Measurements from ENCODE around the gene POLG2.
"Not testable (repeated sequence)": the region's sequence is repeated elsewhere in the genome, so short reads cannot be mapped to it uniquely, and the experiment has no call there.

The POLG2 gene

GRCh38 chr17:64484380-64484779 is 12.5 kb downstream of the POLG2 start:
- no peak for DNase-seq (ENCODE audit: low spot score)

DNA sequence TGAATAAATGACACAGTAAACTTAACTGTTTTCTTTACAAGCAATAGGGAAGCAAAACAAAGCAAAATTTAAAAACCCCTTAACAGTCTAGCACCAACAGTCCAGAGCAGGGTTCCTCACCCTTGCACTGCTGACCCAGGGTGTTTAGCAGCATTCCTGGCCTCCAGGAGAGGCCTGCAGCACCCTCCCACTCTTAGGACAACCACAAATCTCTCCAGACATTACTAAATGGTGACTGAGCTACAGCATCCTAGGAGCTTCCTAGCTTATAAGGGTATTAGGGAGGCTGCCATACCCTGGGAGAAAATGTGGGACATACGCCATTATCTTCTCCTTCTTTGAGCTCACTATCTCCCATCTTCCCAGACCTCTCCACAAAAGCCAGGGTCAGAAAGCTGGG is 15.9 kb downstream of the POLG2 start:
- no peak for DNase-seq (ENCODE audit: low spot score)

GRCh38 chr17:64477849-64478248 is 19.0 kb downstream of the POLG2 start:
- no peak for DNase-seq (ENCODE audit: low spot score)

- DNase-seq (ENCODE audit: low spot score): no peak
Observed at GRCh38 chr17:64472564-64472963, 24.3 kb downstream of the POLG2 start.

GRCh38 chr17:64471440-64471839 is 25.4 kb downstream of the POLG2 start:
- DNase-seq (ENCODE audit: low spot score): no peak

DNA sequence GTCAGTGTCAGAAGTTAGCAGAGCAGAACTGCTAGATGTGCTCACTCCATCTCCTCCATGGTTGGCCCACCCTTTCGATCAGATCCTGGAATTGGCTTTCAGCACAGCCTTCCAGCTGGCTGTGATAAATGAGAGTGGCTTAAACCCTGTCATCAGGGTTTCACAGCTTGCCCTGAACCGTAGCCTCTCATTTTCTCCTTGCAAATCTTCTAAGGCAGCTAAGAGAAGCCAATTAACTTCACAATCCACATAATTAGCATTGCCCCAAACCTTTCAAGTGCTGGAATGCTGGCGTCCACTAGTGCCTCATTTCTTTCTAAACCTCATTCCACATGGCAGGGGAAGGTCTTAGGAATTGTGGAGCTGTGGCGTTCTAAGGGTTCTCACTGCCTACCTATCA is 26.2 kb downstream of the POLG2 start:
- DNase-seq (ENCODE audit: low spot score): no peak

DNA sequence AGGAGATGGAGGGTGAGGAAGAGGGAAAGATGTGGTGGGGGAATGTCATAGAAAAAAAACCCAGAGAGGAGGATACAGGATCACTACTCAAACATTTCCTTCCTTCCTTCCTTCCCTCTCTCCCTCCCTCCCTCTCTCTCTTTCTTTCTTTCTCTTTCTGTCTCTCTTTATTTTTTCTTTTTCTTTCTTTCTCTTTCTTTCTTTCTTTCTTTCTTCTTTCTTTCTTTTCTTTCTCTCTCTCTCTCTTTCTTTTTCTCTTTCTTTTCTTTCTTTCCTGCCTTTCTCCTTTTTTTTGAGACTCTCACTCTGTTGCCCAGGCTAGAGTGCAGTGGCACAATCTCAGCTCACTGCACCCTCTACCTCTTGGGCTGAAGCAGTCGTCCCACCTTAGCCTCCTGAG is 30.0 kb downstream of the POLG2 start:
- not testable (repeated sequence) for DNase-seq (ENCODE audit: low spot score)

DNA sequence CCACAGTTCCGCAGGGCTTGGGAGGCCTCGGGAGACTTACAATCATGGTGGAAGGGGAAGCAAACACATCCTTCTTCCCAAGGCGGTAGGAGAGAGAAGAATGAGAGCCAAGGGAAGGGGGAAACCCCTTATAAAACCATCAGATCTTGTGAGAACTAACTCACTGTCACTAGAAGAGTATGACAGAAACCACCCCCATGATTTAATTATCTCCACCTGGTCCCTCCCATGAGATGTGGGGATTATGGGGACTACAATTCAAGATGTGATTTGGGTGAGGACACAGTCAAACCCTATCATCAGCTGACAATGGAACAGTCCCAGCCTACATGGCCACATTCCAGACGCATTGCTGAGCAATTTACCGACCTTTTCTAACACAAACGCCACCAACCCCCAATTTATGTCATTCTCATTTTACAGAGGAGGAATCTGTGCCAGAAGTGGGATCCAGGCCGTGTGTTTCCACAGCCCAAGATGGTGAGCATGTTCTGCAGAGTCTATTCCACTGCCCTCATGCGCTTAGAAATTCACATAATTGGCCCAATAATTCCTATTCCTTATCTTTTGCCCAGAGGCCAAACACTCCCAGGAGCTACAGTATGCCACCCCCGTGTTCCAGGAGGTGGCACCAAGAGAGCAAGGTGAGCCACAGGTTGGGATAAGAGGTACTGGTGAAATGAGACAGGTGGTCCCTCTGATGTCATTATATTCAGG is 30.7 kb downstream of the POLG2 start:
- DNase-seq (ENCODE audit: low spot score): no peak

GRCh38 chr17:64461788-64462187 is 35.1 kb downstream of the POLG2 start:
- no peak for DNase-seq (ENCODE audit: low spot score)

GRCh38 chr17:64460955-64461354 is 35.9 kb downstream of the POLG2 start:
- DNase-seq (ENCODE audit: low spot score): no peak

- not testable (repeated sequence) for DNase-seq (ENCODE audit: low spot score)
Observed at GRCh38 chr17:64459818-64460217, 37.0 kb downstream of the POLG2 start.

DNA sequence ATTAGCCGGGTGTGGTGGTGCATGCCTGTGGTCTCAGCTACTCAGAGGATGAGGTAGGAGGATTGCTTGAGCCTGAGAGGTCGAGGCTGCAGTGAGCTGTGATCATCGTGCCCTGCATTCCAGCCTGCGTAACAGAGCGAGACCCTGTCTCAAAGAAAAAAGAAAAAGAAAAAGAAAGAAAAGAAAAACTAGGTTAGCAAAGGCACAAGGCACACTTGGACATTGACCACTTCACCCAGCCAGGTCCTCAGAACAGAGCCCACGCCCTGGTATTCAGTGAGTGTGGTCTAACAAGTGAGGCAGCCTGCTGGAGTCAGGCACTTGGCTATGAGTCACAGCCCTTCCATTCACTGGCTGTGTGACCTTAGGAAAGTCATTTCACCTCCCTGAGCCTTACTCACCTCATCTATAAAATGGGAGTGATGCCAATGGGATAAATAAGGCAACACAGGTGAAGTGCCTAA is 37.5 kb downstream of the POLG2 start:
- DNase-seq (ENCODE audit: low spot score): no peak

GRCh38 chr17:64458756-64459155 is 38.1 kb downstream of the POLG2 start:
- no peak for DNase-seq (ENCODE audit: low spot score)

GRCh38 chr17:64457156-64457555 is 39.7 kb downstream of the POLG2 start:
- DNase-seq (ENCODE audit: low spot score): no peak

DNA sequence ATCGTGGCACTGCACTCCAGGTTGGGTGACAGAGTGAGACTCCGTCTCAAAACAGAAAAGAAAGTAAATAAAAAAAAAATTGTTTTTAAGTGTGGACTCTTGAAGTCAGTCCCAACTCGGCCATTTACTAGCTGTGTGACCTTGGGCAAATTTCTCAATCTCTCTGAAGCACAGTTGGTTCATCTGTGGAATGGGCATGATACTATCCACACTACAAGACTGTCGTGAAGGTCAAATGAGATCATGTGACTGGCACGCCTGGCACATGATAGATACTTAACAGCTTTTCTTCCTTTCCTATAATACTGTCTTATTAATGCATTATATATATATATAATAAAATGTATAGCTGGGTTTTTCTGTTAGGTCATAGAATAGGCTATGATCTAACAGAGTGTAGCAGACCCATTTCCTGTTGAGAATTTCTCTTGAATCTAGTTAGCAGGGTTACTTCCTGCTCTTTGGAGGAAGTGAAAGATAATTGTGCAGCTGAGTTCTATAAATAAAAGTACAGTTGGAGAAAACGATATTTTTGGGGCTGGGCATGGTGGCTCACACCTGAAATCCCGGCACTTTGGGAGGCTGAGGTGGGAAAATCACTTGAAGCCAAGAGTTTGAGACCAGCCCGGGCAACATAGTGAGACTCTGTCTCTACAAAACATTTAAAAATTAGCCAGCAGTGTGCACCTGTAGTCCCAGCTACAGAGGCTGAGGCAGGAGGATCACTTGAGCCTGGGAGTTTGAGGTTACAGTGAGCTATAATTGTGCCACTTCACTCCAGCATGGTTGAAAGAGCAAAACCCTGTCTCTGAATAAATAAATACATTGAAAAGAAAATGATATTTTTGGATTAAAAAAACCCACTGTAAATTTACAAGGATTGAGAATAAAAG is 40.6 kb downstream of the POLG2 start:
- DNase-seq (ENCODE audit: low spot score): no peak

- DNase-seq (ENCODE audit: low spot score): no peak
Observed at GRCh38 chr17:64449545-64449944, 47.3 kb downstream of the POLG2 start.

DNA sequence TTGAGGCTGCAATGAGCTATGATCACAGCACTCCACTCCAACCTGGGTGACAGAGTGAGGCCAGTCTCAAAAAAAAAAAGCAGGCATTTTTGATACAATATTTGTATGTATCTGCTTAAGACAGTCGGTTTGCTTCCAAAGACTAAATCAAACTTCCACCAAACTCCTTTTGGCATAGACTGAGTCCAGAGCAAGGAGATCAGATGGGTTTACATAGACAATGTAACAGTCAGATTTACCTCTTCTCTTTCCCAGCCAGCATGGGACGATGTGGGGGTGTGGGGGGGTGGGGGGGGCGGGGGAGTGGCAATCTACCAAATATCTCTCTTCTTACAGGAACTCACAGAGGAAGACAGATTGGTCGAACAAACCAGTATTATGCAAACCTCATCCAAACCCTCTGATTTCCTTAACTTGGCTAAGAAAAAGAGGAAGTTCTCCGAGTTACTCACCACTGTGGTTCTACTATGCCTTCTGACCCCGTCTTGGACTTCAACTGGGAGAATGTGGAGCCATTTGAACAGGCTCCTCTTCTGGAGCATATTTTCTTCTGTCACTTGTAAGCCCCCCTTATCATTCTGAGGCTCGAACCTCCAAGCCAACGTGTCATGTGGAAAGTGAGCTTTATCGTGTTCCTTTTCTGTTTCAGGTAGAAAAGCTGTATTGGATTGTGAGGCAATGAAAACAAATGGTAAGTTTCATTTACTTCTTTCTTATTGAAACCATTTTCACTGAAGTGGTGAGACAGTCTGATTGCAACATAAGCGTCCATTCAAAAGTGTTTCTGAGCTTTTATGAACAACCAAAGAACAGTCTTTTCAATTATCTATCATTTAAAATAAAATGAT is 48.0 kb downstream of the POLG2 start, which contains the start of gene MILR1:
TSS of gene MILR1 (plus strand) at position 451 of the 848 bp plus-strand sequence. CDS start at position 505, 54 bp downstream.
- no peak for DNase-seq (ENCODE audit: low spot score)

DNA sequence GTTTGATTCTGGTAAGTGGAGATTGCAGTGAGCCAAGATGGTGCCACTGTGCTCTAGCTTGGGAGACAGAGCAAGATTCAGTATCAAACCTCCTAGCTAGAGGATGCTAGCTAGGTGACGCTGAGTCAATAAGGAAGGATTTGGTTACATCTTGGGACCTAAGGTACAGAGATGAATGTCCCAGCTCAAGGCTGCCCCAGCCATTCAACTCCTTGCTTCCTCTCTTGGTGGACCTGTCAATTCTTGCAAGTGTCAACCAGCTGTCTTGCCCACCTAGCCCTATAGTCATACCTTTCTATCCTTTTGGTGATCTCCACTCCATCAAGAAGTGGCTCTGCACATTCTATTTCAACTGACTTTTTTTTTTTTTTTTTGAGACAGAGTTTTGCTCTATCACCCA is 49.3 kb downstream of the POLG2 start:
- no peak for DNase-seq (ENCODE audit: low spot score)

GRCh38 chr17:64443086-64443760 is 53.6 kb downstream of the POLG2 start:
- DNase-seq (ENCODE audit: low spot score): no peak

GRCh38 chr17:64442541-64442971 is 54.3 kb downstream of the POLG2 start:
- DNase-seq (ENCODE audit: low spot score): no peak

- no peak for DNase-seq (ENCODE audit: low spot score)
Observed at GRCh38 chr17:64441772-64442540, 54.9 kb downstream of the POLG2 start.
